Measurements from ENCODE around the gene KISS1.

DNA sequence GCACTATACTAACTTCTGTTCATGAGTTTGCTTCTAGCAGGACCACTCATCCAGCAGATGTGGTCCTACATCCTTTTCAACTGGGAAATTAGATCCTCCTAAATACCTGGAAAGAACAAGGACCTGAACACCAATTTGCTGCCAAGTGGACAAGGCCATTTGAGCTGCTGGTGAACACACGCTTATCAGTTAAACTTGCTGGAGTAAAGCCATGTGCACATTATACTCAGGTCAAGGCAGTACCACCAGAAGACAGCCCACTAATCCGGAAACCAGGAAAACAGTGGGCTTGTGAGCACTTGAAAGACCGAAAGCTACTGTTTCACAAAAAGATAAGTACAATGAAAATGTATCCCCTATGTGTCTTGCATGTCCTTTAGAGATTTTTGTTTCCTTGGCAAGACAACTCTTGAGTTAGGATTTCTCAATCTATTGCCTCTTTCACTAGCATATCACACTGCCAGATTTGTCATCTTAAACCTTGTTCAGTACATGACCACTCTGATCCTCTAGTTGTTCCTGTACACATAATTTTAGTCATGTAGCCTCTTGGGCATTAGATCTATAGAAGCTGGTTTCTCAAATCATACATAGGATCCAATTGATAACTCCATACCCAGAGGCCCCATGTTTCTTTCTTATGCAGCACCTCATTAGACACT lies 25.7 kb downstream of the KISS1 start:
- TF ChIP-seq EZH2phosphoT487 (IDR thresholded peaks at IDR 0.05; ENCODE audit: borderline replicate concordance, low read length) (no peak), CTCF (IDR thresholded peaks at IDR 0.05; ENCODE audit: low read depth, low read length, poor library complexity, severe bottlenecking) (no peak)

All from DOHH2 (cell line).